K562 (cell line): Measurements from ENCODE around the gene CEMP1. TPM values are rescaled to one million over a fixed set of nuclear protein-coding genes. Genes with fewer than 3 reads are reported as not detected.

ENCODE experiments used
- ATF1 ChIP-seq, 2 experiments: fragments of 450-650 bp in 1 of 2; IDR thresholded peaks; 2 replicates each; pipeline ENCODE4 v1.6.1; 2016; ENCODE audit warnings: missing compliant biosample characterization in 1 of 2, missing genetic modification characterization in 1 of 2
- CTBP1 ChIP-seq: fragments of 450-650 bp; IDR thresholded peaks from 2 replicates; pipeline ENCODE4 v1.6.1; 2016; ENCODE audit warnings: borderline replicate concordance
- ESRRA ChIP-seq: fragments of 450-650 bp; IDR thresholded peaks from 2 replicates; pipeline ENCODE4 v1.6.1; 2014; ENCODE audit warnings: low read depth, mild to moderate bottlenecking, moderate library complexity, borderline replicate concordance
- ETV1 ChIP-seq: fragments of 450-650 bp; conservative IDR thresholded peaks from 2 replicates; pipeline ENCODE4 v1.6.1; 2016; ENCODE audit warnings: missing genetic modification characterization, control low read depth, low read depth, missing compliant biosample characterization
- GTF3C2 ChIP-seq: IDR thresholded peaks from 3 replicates; pipeline ENCODE4 v1.6.1; 2011; ENCODE audit warnings: borderline replicate concordance, mild to moderate bottlenecking, moderate library complexity; ENCODE audit not compliant: insufficient read length; ENCODE audit errors: extremely low read depth
- NR4A1 ChIP-seq, 2 experiments: fragments of 250-450 bp in 1 of 2; fragments of 450-650 bp in 1 of 2; sonication (Bioruptor Pico) in 1 of 2; IDR thresholded peaks; 2 replicates each; pipeline versions ENCODE4 v1.4.0 to v1.6.1; 2016 to 2020; ENCODE audit warnings: mild to moderate bottlenecking in 2 of 2, missing compliant biosample characterization in 1 of 2, missing genetic modification characterization in 1 of 2, moderate library complexity in 1 of 2
- ZNF280A ChIP-seq: fragments of 450-650 bp; IDR thresholded peaks from 2 replicates; pipeline ENCODE4 v1.6.1; 2018; ENCODE audit warnings: mild to moderate bottlenecking, low read depth; ENCODE audit not compliant: partially characterized antibody
- polyA plus RNA-seq, 8 experiments: library from polyadenylated mRNA; depleted of rRNA in 4 of 8; stranded (reverse) in 5 of 8; unstranded in 3 of 8; fragments of >200 nt; fragmentation: Nextera tagmentation in 2 of 8; fragmentation: Illumina TruSeq in 1 of 8; extraction: Ambion mirVana in 2 of 8; extraction: Trizol in 1 of 8; gene quantifications; 2 replicates each; pipeline versions ENCODE4 v1.2.1 to v1.2.3, GENCODE V29; 2011 to 2014; ENCODE audit warnings: inconsistent platforms in 1 of 8, missing spikeins in 1 of 8
- total RNA-seq, 7 experiments: library from RNA; depleted of rRNA in 6 of 7; stranded (reverse); fragments of >200 nt in 6 of 7; fragmentation: Illumina TruSeq in 2 of 7; extraction: Trizol in 2 of 7; gene quantifications; 2 replicates each; pipeline versions ENCODE4 v1.2.1 to v1.2.3, GENCODE V29; 2011 to 2021; ENCODE audit warnings: low replicate concordance in 1 of 7
- TF ChIP-seq, protein P1 (sequence below): fragments of 450-650 bp; IDR thresholded peaks from 2 replicates; pipeline ENCODE4 v1.6.1; 2016; ENCODE audit warnings: mild to moderate bottlenecking

CEMP1 gene
- total and polyA plus RNA-seq, 9 of the 15 experiments (the other 6 are each of a cell fraction or from before 2014, with no cell fraction given) = 0.05 to 0.45 TPM; not detected in 7

- TF ChIP-seq ZNF280A (no peak), CTBP1 (peak; percentile 94), NR4A1 (CRISPR knock-in tag; IDR thresholded peaks at IDR 0.05) (no peak), NR4A1 (tag; IDR thresholded peaks at IDR 0.05) (0 out of 2 replicates have a peak, but pooled peaks have one; percentile 16), GTF3C2 (no peak), ESRRA (no peak), ETV1 (tag) (no peak), ATF1 (CRISPR knock-in tag; IDR thresholded peaks at IDR 0.05) (peak; percentile 41; the same call in 1 of the 2 replicates), ATF1 (tag; IDR thresholded peaks at IDR 0.05) (peak; percentile 87)
- TF ChIP-seq, protein P1, sequence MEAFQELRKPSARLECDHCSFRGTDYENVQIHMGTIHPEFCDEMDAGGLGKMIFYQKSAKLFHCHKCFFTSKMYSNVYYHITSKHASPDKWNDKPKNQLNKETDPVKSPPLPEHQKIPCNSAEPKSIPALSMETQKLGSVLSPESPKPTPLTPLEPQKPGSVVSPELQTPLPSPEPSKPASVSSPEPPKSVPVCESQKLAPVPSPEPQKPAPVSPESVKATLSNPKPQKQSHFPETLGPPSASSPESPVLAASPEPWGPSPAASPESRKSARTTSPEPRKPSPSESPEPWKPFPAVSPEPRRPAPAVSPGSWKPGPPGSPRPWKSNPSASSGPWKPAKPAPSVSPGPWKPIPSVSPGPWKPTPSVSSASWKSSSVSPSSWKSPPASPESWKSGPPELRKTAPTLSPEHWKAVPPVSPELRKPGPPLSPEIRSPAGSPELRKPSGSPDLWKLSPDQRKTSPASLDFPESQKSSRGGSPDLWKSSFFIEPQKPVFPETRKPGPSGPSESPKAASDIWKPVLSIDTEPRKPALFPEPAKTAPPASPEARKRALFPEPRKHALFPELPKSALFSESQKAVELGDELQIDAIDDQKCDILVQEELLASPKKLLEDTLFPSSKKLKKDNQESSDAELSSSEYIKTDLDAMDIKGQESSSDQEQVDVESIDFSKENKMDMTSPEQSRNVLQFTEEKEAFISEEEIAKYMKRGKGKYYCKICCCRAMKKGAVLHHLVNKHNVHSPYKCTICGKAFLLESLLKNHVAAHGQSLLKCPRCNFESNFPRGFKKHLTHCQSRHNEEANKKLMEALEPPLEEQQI = no peak
These were observed 687 bp upstream of the CEMP1 start (continued) for GRCh38 chr16:2531696-2532493.
